RWPE1 (cell line): ENCODE results near the gene EPC2.

ENCODE experiments used
- CTCF ChIA-PET: fragments of 350-600 bp; sonication (Branson Sonifier 250); formaldehyde crosslinking; extraction: SDS; loops from one replicate; lab custom pipeline; 2021; lab: Yijun Ruan, JAX
- POLR2A ChIA-PET: fragments of 400-600 bp; formaldehyde crosslinking; extraction: SDS; loops from one replicate; lab custom pipeline; 2020; ENCODE audit warnings: antibody characterized with exemption; ENCODE audit not compliant: low non-redundant PET; lab: Yijun Ruan, JAX
- DNase-seq: peaks from one replicate; pipeline ENCODE4 v3.0.0; 2012; ENCODE audit warnings: low spot score
- H3K27ac ChIP-seq: fragments of 450-650 bp; 2 replicates; pipeline ENCODE4 v1.5.1; 2017
- CTCF ChIP-seq: fragments of 450-650 bp; conservative IDR thresholded peaks from 2 replicates; pipeline ENCODE4 v1.5.1; 2017; ENCODE audit warnings: low read depth, mild to moderate bottlenecking

The EPC2 gene

GRCh38 chr2:148829618-148830017 lies 185.1 kb downstream of the EPC2 start:
- POLR2A ChIA-PET = no interaction called here
- TF ChIP-seq CTCF = no peak

GRCh38 chr2:148832637-148833036 lies 188.1 kb downstream of the EPC2 start:
- ChIA-PET CTCF (no interaction called here), POLR2A (no interaction called here)
- DNase-seq = no peak
- TF ChIP-seq CTCF = no peak
- H3K27ac ChIP-seq = no peak overlapping the region

More at GRCh38 chr2:148829618-148830017, 185.1 kb downstream of the EPC2 start:
- no peak overlapping the region for H3K27ac ChIP-seq
- CTCF ChIA-PET = no interaction called here
- DNase-seq = no peak
